ENCODE results near the gene ANKRD9.
A peak's percentile ranks its signal among the peaks of the same experiment; 100 is the strongest.

Gene ANKRD9

GRCh38 chr14:102495491-102496330 lies 13.9 kb downstream of the ANKRD9 start:
- Histone ChIP-seq H3K27ac (no peak overlapping the region), H3K4me3 (no peak overlapping the region)
- TF ChIP-seq, protein P1, sequence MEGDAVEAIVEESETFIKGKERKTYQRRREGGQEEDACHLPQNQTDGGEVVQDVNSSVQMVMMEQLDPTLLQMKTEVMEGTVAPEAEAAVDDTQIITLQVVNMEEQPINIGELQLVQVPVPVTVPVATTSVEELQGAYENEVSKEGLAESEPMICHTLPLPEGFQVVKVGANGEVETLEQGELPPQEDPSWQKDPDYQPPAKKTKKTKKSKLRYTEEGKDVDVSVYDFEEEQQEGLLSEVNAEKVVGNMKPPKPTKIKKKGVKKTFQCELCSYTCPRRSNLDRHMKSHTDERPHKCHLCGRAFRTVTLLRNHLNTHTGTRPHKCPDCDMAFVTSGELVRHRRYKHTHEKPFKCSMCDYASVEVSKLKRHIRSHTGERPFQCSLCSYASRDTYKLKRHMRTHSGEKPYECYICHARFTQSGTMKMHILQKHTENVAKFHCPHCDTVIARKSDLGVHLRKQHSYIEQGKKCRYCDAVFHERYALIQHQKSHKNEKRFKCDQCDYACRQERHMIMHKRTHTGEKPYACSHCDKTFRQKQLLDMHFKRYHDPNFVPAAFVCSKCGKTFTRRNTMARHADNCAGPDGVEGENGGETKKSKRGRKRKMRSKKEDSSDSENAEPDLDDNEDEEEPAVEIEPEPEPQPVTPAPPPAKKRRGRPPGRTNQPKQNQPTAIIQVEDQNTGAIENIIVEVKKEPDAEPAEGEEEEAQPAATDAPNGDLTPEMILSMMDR (IDR thresholded peaks at IDR 0.05), result no peak
- DNase-seq (ENCODE audit: low spot score), result peak; percentile 72

DNA sequence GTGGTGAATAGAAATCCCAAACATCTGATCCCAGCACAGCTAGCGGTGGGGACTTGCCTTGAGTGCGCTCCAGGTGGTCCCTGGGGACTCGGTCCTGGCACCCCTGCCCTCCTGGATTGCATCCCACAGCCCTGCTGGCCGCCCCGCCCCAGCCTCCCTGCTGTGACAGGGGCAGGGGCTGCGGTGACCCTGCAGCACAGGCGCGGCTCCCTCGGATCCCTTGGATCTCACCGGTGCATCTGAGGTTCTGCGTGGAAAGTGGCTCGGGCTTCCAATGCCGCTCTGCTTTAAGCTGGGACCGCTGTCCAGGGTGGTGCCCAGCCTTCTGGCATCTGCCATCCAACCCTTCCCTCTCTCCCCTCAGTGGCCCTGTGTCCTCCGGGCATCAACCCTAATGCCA lies 16.0 kb downstream of the ANKRD9 start:
- TF ChIP-seq, protein P1 (IDR thresholded peaks at IDR 0.05), result no peak
- no peak overlapping the region for H3K27ac ChIP-seq
- no peak for DNase-seq (ENCODE audit: low spot score)
- H3K4me3 ChIP-seq, result no peak overlapping the region

DNA sequence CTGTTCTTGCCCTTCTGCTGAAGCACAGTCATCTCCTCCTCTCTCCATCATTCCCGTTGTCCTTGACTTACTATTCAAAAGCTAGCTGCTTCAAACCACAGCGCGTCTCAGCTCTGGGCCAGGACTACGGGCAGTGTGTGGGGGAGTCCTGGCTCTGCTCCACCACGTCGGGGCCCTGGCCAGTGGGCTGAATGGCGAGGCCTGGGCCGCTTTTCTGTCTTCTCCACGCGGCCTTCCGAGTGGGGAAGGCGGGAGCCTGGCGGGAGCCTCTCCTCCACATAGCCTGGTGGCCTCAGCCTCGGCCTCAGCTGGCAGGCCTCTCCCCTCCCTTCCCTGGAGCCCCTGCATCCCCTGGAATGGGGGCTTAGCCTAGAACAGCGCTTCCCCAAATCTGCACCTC lies 16.5 kb downstream of the ANKRD9 start:
- no peak overlapping the region for H3K27ac ChIP-seq
- TF ChIP-seq, protein P1 (IDR thresholded peaks at IDR 0.05), result no peak
- DNase-seq (ENCODE audit: low spot score), result no peak
- no peak overlapping the region for H3K4me3 ChIP-seq

- TF ChIP-seq, protein P1 (IDR thresholded peaks at IDR 0.05), result no peak
- no peak for DNase-seq (ENCODE audit: low spot score)
- no peak overlapping the region for H3K27ac ChIP-seq
- H3K4me3 ChIP-seq, result no peak overlapping the region
Measured at GRCh38 chr14:102492531-102492910, 17.1 kb downstream of the ANKRD9 start.

DNA sequence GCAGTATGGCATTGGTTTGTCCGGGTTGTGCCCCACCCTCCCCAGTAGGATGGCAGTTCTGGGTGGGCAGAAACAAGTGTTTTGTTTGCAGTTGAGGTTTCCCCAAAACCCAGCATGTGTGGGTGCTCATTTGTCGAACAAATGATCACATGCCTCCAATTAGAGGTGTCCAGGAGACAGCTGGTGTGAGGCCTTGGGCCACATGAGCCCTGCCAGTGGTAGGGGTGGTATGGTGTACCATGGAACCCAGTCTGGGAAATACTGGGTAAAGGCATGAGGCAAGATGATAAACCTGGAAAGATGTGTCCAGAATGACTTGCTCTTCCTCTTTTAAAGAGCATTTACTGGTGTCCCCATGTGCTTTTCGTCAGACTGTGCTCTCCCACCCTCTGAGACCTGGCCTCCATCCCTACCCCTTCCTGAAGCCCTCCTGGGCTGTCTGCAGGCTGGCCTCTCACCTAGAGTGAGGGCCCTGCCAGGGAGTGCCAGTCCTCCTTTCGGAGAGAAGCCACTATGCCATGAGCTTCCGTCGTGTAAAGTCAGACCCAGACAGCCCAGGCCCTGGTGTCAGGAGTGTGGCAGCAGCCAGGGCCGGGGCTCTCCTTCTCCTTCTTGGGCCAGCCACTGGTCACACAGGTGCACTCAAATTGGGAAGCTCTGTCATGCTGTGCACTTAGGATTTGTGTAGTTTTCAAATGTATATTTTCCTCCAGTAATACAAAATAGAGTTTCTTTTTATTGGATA lies 17.6 kb downstream of the ANKRD9 start:
- TF ChIP-seq, protein P1 (IDR thresholded peaks at IDR 0.05), result no peak
- no peak overlapping the region for H3K27ac ChIP-seq

GRCh38 chr14:102491366-102491765 lies 18.2 kb downstream of the ANKRD9 start:
- Histone ChIP-seq H3K4me3 (no peak overlapping the region), H3K27ac (no peak overlapping the region)
- DNase-seq (ENCODE audit: low spot score), result no peak
- TF ChIP-seq, protein P1 (IDR thresholded peaks at IDR 0.05), result no peak

More for the DNA sequence above, 17.6 kb downstream of the ANKRD9 start:
- no peak for DNase-seq (ENCODE audit: low spot score)
- no peak overlapping the region for H3K4me3 ChIP-seq
